ENCODE data around the gene PRR33.

The PRR33 gene

DNA sequence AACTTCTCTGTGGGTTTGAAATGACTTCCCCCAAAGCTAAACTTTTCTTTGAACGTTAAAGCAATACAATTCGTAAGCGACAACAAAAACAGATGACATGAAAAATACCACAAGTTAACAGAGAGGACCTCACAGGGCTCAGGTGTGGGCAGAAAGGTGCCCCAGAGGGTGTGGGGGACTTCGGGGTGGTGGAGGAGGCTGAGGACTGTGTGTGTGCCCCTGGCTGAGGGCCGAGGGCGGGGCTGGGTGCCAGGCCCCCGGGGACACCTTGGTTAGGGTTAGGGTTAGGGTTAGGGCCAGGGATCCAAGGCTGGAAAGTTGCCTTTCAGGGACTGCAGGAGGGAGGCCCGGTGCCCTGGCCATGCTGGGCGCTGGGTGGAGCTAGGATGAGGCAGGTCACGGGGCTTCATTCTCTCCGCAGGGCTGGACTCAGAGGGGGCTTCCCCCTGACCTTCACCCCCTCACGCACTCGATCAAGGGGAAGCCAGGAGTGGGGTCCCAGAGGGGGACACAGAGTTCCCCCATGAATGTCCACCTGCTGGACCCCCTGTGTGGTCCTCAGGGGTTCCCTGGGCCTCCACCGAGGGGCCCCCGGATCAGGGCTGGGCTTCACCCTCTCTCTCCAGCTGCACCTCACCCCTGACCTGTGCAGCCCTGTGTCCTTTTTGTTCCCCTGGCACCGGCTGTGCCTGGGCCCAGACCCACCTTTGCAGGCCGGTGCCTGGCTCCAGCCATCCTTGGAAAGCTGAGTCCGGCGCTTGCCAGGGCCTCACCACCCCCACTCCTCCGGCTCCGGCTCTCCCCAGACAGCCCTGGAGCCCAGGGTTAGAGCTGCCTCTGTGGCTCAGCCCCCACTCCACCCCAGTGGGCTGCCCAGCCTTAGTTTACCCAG, 45.9 kb downstream of the PRR33 start:
- DNase-seq: no peak

DNA sequence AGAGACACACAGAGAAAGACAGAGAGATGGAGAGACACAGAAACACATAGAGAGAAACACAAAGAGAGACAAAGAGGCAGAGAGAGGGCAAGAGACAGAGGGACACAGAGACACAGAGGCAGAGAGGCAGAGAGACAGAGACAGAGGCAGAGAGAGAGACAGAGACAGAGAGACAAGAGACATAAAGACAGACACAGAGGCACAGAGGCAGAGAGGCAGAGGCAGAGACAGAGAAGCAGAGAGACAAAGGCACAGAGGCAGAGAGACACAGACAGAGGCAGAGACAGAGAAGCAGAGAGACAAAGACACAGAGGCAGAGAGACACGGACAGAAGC, 46.6 kb downstream of the PRR33 start:
- no peak for DNase-seq

DNA sequence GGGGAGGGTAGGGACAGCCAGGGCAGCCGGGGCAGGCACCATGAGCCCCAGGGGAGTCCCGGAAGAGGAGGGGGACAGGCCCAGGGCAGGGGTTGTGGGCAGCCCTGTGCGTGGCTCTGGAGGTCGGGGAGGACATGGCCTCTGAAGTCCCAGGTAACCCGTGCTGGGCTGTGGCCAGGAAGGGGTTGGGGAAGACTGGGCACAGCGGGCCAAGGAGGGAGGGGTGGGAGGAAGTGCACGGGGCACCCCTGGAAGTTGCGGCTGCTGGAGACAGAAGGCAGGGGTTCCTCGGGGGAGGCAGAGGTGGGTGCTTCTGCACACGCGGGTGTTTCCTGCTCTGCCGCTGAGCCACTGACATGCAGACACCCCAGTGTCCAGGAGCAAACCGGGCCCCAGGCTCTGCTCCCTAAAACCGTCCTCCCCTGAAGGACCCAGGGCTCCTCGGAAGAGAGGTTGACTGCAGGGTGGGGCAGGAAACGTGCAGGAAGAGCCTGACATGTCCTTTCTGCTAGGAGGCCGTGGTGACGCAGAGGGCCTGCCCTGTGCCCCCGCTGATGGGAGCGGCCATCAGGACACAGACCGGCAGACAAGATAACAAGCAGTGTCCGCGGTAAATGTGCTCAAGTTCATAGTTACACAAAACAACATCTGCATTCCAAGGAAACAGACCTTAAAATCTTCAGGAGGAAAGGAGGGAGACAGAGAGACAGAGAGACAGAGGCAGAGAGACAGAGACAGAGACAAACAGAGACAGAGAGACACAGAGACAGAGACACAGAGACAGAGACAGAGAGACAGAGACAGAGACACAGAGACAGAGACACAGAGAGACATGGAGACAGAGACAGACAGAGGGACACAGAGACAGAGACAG, 47.2 kb downstream of the PRR33 start:
- no peak for DNase-seq

DNA sequence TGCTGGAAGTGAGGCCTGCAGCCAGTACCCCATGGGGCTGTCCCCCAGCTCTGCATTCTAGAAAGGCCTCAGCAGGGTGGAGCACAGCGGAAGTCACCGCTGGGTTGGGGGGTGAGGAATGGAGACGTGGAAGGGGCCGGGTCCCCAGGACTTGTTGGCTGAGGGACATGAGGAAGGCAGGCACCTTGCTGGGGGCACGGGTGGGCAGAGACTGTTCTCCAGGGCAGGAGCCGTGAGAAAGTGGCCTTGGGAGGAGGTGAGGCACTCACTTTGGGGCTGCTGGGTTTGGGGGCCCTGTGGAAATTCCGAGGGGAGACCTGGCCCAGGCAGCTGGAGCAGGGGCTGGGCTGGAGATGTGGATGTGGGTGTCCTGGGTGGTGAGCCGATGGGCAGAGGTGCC, 47.9 kb downstream of the PRR33 start:
- no peak for DNase-seq

DNA sequence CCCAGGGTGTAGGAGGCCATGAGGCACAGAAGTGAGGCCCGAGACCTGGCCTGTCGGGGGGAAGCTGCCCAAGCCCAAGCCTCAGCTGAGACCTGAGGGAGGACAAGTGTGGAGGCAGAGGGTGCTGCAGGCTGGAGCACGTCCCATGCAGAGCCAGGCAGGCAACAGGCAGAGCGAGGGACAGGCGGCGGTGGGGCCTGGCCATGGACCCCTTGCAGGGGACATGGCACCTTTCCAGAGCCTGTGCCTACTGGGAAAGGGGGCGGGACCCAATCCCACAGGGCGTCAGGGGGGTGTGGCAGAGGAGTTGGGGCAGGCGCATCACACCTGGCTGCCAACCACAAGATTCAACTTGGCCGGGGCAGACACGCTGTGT, 48.6 kb downstream of the PRR33 start:
- DNase-seq: no peak

DNA sequence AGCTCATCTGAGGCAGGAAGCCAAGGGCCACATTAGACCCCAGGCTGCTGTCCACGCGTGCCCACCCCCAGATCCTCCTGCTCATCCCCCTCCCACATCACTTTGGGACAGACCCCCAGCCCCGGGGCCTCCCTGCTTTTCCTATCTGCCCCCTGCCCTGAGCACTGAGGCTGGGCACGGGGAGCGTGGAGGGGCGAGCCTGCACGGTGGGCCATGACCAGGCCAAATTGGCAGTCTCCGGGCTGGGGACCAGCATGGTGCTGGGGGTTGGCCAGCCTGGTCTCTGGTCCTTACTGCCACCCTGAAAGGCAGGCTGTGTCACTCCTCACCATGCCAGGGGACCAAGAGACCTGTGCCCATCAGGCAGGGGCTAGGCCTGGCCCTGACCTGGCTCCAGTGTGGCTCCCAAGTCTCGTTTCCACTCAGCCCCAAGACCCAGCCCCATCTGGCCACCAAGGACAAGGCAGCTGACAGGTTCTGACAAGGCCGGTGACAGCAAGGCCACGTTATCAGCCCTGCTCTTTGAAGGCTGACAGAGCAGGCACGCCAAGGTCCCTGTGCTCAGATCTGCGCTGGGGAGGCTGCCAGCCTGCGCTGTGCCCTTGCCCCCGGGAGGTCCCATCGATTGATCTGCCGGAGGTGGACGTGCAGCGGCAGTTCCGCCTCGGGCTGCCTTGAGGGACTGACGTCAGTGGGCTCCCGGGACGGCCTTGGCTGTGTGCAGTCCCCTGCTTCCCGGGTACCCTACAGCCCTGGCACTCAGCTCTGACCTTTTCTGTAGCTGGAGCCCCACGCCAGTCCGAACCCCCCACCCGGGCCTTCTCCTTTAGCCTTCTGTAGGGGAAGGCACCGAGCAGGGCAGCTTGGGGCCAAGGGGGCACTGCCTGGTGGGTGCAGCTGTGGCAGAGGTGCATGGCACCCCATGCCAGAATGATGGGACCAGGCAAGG, 49.3 kb downstream of the PRR33 start:
- no peak for DNase-seq

DNA sequence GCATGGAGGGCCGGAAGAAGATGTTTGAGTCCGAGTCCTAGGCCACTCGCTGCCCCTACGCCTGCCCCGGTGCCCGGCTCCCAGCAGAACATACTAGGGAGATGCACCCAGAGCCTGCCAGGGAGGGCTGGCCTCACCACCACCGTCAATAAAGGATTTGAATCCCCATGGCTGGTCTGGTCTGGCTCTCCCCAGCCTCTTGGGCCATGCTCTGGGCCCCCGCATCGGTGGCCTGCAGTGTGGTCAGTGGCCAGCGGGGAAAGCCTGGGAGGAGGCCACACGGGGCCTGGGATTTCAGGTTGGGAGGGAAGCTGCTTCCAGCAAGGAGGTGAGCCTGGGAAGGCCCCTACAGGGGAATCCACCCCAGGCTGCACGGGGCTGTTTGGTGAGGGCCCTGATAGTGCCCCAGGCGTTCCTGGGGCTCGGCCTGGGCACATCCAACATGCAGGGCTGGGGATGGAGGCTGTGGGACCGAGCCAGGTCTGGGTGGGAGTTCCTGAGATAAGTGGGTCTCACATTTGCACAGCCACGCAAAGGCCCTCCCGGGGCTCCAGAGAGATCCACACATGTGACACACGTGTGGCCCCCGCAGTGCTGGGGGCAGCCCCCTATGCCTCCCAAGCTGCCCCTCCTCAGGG, 50.1 kb downstream of the PRR33 start:
- DNase-seq: no peak

DNA sequence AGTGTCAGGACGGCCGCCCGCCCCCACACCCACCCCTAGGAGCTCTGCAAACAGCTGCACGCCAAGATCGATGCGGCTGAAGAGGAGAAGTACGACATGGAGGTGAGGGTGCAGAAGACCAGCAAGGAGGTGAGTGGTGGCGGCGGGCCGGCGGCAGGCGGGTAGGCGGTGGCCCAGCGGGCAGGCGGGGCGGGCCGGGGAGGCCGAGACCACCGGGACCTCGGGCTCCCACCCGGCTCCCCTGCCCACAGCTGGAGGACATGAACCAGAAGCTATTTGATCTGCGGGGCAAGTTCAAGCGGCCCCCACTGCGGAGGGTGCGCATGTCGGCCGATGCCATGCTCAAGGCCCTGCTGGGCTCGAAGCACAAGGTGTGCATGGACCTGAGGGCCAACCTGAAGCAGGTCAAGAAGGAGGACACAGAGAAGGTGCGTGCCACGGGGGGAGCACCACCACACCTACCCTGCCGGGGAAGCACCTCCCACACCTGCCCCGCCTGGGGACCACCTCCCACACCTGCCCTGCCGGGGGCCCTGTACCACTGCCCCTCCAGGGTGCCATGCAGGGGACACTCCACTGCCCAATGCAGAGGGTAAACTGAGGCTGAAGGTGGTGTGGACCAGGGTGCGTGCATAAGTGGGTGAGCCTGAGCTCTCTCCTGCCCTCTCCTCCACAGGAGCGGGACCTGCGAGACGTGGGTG, 50.8 kb downstream of the PRR33 start:
- DNase-seq: no peak

DNA sequence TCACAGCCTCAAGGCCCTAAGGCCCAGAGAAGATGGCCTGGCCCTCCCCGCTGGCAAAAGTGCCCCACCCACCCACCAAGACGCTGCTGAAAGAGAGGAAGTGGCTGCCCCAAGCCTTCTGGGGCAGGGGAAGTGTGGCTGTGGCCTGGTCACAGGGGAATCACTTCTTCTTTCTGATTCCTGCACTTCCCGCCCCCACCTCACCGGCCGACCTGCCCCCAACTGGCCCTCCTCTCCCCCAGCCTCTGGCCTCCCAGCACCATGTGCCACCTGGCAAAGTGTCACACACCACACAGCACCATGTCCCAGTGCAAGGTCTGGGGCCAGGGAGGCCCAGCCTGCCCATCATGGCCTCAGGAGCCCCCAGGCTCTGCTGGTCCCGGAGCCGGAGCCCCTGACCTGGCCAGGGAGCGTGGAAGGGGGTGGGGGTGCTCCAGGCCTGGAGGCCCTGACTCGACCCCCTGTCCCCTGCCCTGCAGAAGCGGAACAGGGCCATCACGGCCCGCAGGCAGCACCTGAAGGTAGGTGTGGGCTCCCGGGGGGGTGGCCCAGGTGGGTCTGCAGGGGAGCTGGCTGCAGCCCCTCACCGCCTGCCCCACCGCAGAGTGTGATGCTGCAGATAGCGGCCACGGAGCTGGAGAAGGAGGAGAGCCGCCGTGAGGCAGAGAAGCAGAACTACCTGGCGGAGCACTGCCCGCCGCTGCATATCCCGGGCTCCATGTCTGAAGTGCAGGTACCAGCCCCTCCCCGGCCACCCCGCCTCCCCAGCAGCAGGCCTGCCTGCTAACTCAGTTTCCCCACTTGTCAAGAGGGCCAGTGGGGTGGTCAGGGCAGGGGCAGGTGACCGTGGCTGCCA, 51.5 kb downstream of the PRR33 start:
- DNase-seq: no peak

DNA sequence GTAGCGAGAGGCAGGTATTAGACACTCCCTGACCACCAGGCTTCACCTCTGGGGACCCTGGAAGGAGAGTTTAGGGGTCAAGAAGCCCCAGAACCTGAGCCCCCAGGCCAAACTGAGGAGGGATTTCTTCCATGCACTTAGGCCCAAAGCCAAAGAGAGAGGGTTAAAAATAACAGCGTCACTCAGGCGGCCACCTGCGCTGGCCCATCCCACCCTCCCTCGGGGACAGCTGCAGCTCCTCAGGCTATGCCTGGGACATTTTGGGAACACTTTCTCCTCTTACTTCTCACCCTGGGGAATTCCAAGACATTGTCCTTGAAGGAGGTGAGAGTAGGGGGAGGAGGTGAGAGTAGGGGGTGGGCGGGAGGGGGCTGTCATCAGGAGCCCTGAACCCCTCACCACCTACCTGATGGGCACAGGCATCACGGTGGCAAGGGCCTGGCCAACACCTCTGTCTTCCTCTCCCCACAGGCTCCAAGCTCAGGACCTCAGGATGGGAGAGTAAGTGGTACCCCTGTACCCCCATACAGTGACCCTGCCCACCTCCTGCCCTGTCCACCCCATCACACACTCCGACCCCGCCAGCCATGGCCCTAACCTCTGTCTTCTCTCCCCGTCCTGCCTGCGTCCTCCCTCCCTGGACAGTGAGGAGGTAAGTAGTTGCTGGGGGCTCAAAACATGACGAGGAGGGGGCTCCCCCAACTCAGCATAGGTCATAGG, 52.3 kb downstream of the PRR33 start:
- no peak for DNase-seq

DNA sequence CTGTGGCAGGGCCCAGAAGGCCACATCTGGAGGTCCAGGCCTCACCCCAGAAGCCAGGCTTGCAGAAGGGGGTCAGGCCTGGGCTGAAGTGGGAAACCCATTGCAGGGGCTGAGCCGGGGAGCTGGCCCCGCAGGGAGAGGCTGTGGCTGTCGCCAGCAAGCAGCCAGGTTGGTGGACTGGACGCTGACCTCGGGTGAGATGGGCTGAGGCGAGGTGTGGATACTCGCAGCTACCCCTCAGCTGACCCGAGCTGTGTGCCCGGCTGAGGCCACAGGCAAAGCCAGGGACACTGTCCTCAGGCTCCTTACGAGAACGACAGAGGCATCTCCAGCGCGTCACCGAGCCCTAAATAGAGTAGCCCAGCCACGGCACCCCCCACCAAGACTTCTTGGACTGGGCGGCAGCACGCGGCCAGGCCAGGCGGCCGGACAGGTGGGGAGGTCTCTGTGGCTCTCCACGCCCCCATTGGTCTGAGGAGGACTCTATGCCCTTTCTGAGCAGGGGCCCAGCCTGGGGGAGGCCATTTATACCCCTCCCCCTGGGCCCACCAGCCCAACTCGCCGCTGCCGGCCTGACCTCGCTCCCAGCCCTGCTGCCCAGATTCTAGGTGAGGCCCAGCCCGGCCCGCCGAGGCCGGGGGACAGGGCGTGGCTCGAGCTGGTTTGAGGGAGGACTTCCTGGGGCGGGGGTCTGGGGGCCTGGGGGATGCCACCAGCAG, 53.1 kb downstream of the PRR33 start, which contains the start of gene TNNI2:
TNNI2 (plus strand) TSS at position 556 of the 719 bp plus-strand sequence. CDS start 716 bp downstream, outside the sequence.
- no peak for DNase-seq
